DOHH2 (cell line): ENCODE measurements around the gene CDK1.

ENCODE experiments used
- H3F3A ChIP-seq: fragments of 200-600 bp; sonication (generic), shearing (Covaris generic); 2 replicates; pipeline ENCODE4 v1.6.0; 2016; ENCODE audit warnings: antibody characterized with exemption, mild to moderate bottlenecking; ENCODE audit not compliant: control insufficient read depth, insufficient read depth
- H3K27ac ChIP-seq: fragments of 200-600 bp; sonication (generic); 2 replicates; pipeline ENCODE4 v1.5.1; 2014; ENCODE audit warnings: low read depth, mild to moderate bottlenecking, low read length, moderate library complexity
- H3K27me3 ChIP-seq: fragments of 200-600 bp; sonication (generic); 2 replicates; pipeline ENCODE4 v1.6.1; 2014; ENCODE audit warnings: mild to moderate bottlenecking, low read length, mixed read lengths; ENCODE audit not compliant: control insufficient read depth
- H3K36me3 ChIP-seq: fragments of 200-600 bp; sonication (generic); 2 replicates; pipeline ENCODE4 v1.6.1; 2014; ENCODE audit warnings: mild to moderate bottlenecking, low read length, moderate library complexity, mixed read lengths; ENCODE audit not compliant: control insufficient read depth
- H3K4me1 ChIP-seq: fragments of 200-600 bp; sonication (generic); 2 replicates; pipeline ENCODE4 v1.6.1; 2014; ENCODE audit warnings: mild to moderate bottlenecking, low read length, mixed read lengths; ENCODE audit not compliant: control insufficient read depth
- H3K4me2 ChIP-seq: fragments of 200-600 bp; sonication (generic); 2 replicates; pipeline ENCODE4 v1.6.0; 2014; ENCODE audit warnings: mild to moderate bottlenecking, low read length, moderate library complexity
- H3K4me3 ChIP-seq: fragments of 200-600 bp; sonication (generic); 2 replicates; pipeline ENCODE4 v1.5.1; 2014; ENCODE audit warnings: mild to moderate bottlenecking, low read length, mixed read lengths
- H3K79me2 ChIP-seq: fragments of 200-600 bp; sonication (generic); 2 replicates; pipeline ENCODE4 v1.6.1; 2014; ENCODE audit warnings: mild to moderate bottlenecking, low read length, mixed read lengths; ENCODE audit not compliant: control insufficient read depth
- H3K9me2 ChIP-seq: fragments of 200-600 bp; sonication (generic); replicated peaks from 2 replicates; pipeline ENCODE4 v1.6.1; 2014; ENCODE audit warnings: mild to moderate bottlenecking, low read length, mixed read lengths; ENCODE audit not compliant: control insufficient read depth
- H3K9me3 ChIP-seq: fragments of 200-600 bp; sonication (generic); 2 replicates; pipeline ENCODE4 v1.6.1; 2014; ENCODE audit warnings: antibody characterized with exemption, low read length, mixed read lengths; ENCODE audit not compliant: control insufficient read depth, insufficient read depth
- H4K20me1 ChIP-seq: fragments of 200-600 bp; sonication (generic); 2 replicates; pipeline ENCODE4 v1.6.0; 2014; ENCODE audit warnings: low read depth, mild to moderate bottlenecking, antibody characterized with exemption, low read length, moderate library complexity; ENCODE audit not compliant: control insufficient read depth, insufficient read depth
- CTCF ChIP-seq: fragments of 200-600 bp; sonication (generic); IDR thresholded peaks from one replicate; pipeline ENCODE4 v1.5.1; 2014; ENCODE audit warnings: antibody characterized with exemption, mild to moderate bottlenecking, low read depth, low read length; ENCODE audit not compliant: poor library complexity, severe bottlenecking
- EZH2phosphoT487 ChIP-seq: fragments of 200-600 bp; sonication (generic); IDR thresholded peaks from 2 replicates; pipeline ENCODE4 v1.6.1; 2017; ENCODE audit warnings: borderline replicate concordance, mild to moderate bottlenecking, antibody characterized with exemption, low read length, moderate library complexity, mixed read lengths

CDK1 gene

GRCh38 chr10:60799971-60800650 is 21.8 kb downstream of the CDK1 start:
- Histone ChIP-seq H3K9me3 (no peaks in the 10 kb centered on the region), H3K4me1 (no peaks in the 10 kb centered on the region), H3K36me3 (peaks cover 34% of the 10 kb centered on the region), H3K27me3 (no peaks in the 10 kb centered on the region), H3K79me2 (0 out of 2 replicates have a peak, but pooled peaks cover under 1% of the 10 kb centered on the region), H3K9me2 (no peaks in the 10 kb centered on the region), H3K27ac (no peak overlapping the region), H4K20me1 (peaks cover 9% of the 10 kb centered on the region; the same call in 1 of the 2 replicates), H3K4me2 (no peak overlapping the region), H3F3A (peaks cover 48% of the 10 kb centered on the region), H3K4me3 (no peak overlapping the region)
- TF ChIP-seq EZH2phosphoT487: no peak
- no peak for TF ChIP-seq CTCF

GRCh38 chr10:60800918-60801317 is 22.6 kb downstream of the CDK1 start:
- Histone ChIP-seq H3K4me1 (no peaks in the 10 kb centered on the region), H3K4me2 (no peak overlapping the region), H3K36me3 (peaks cover 26% of the 10 kb centered on the region), H3K9me3 (no peaks in the 10 kb centered on the region), H4K20me1 (peaks cover 6% of the 10 kb centered on the region; the same call in 1 of the 2 replicates), H3K4me3 (no peak overlapping the region), H3K9me2 (no peaks in the 10 kb centered on the region), H3K79me2 (no peaks in the 10 kb centered on the region), H3K27ac (no peak overlapping the region), H3K27me3 (no peaks in the 10 kb centered on the region), H3F3A (peaks cover 40% of the 10 kb centered on the region)
- no peak for TF ChIP-seq EZH2phosphoT487
- no peak for TF ChIP-seq CTCF

GRCh38 chr10:60801522-60801921 is 23.2 kb downstream of the CDK1 start:
- Histone ChIP-seq H3K4me3 (no peak overlapping the region), H3K4me1 (no peaks in the 10 kb centered on the region), H3K4me2 (no peak overlapping the region), H3K36me3 (peaks cover 20% of the 10 kb centered on the region), H3K27me3 (no peaks in the 10 kb centered on the region), H4K20me1 (0 out of 2 replicates have a peak, but pooled peaks cover 5% of the 10 kb centered on the region), H3K27ac (no peak overlapping the region), H3F3A (peaks cover 34% of the 10 kb centered on the region), H3K79me2 (no peaks in the 10 kb centered on the region), H3K9me3 (no peaks in the 10 kb centered on the region), H3K9me2 (no peaks in the 10 kb centered on the region)
- TF ChIP-seq CTCF: no peak
